ENCODE data around the gene CNPY3. TPM values are rescaled to one million over a fixed set of nuclear protein-coding genes. Genes with fewer than 3 reads are reported as not detected.

CNPY3 gene
- total and polyA plus RNA-seq, 2 of the 13 experiments (the other 11 are each of a cell fraction or from before 2014, with no cell fraction given): 42.3 to 60.2 TPM

- TF ChIP-seq ESRRA (CRISPR knock-in tag; IDR thresholded peaks at IDR 0.05; ENCODE audit: low read depth) (peak; percentile 41), ZSCAN25 (CRISPR knock-in tag; IDR thresholded peaks at IDR 0.05) (peak; percentile 86), TBP (CRISPR knock-in tag; IDR thresholded peaks at IDR 0.05) (no peak), ZNF772 (CRISPR knock-in tag; IDR thresholded peaks at IDR 0.05) (peak; percentile 94), MED1 (CRISPR knock-in tag; IDR thresholded peaks at IDR 0.05) (peak; percentile 57; the same call in 1 of the 2 replicates), MAZ (IDR thresholded peaks at IDR 0.05; ENCODE audit: borderline replicate concordance, low read depth, low read length) (peak; percentile 31; the same call in 1 of the 2 replicates), MAZ (CRISPR knock-in tag; IDR thresholded peaks at IDR 0.05; ENCODE audit: low read depth) (peak; percentile 97), NONO (IDR thresholded peaks at IDR 0.05) (no peak), NONO (CRISPR knock-in tag; conservative IDR thresholded peaks at IDR 0.05) (peak; percentile 100), TMF1 (CRISPR knock-in tag; IDR thresholded peaks at IDR 0.05; ENCODE audit: low read depth) (peak; percentile 90; the same call in 1 of the 2 replicates), ARNT (IDR thresholded peaks at IDR 0.05) (no peak), ISL2 (CRISPR knock-in tag; IDR thresholded peaks at IDR 0.05) (peak; percentile 69), ZKSCAN8 (CRISPR knock-in tag; IDR thresholded peaks at IDR 0.05; ENCODE audit: borderline replicate concordance) (peak; percentile 86; the same call in 1 of the 2 replicates), ZNF569 (CRISPR knock-in tag; IDR thresholded peaks at IDR 0.05; ENCODE audit: borderline replicate concordance) (0 out of 2 replicates have a peak, but pooled peaks have one; percentile 88), ZNF652 (CRISPR knock-in tag; IDR thresholded peaks at IDR 0.05; ENCODE audit: borderline replicate concordance, low read depth) (peak; percentile 19; the same call in 1 of the 2 replicates), PCBP1 (IDR thresholded peaks at IDR 0.05; ENCODE audit: borderline replicate concordance, low read depth, low read length) (peak; percentile 99), THAP7 (CRISPR knock-in tag; IDR thresholded peaks at IDR 0.05) (peak; percentile 83), KDM5B (CRISPR knock-in tag; IDR thresholded peaks at IDR 0.05; ENCODE audit: borderline replicate concordance) (peak; percentile 97), BRD4 (CRISPR knock-in tag; IDR thresholded peaks at IDR 0.05) (peak; percentile 46; the same call in 1 of the 2 replicates), PHF8 (CRISPR knock-in tag; IDR thresholded peaks at IDR 0.05) (peak; percentile 100), BRF2 (CRISPR knock-in tag; IDR thresholded peaks at IDR 0.05) (peak; percentile 96), SMAD3 (CRISPR knock-in tag; IDR thresholded peaks at IDR 0.05) (peak; percentile 88), RNF219 (CRISPR knock-in tag; IDR thresholded peaks at IDR 0.05) (peak; percentile 59; the same call in 1 of the 2 replicates), PBX3 (CRISPR knock-in tag; IDR thresholded peaks at IDR 0.05; ENCODE audit: borderline replicate concordance) (no peak), ARNTL (CRISPR knock-in tag; IDR thresholded peaks at IDR 0.05) (peak; percentile 63; the same call in 1 of the 2 replicates), ZKSCAN5 (CRISPR knock-in tag; IDR thresholded peaks at IDR 0.05) (0 out of 2 replicates have a peak, but pooled peaks have one; percentile 65)
Observed at GRCh38 chr6:42890311-42891198, 38.7 kb upstream of the CNPY3 start (continued).
